GM18505 (cell line): ENCODE data around the gene ZNF33B.
"Not testable (repeated sequence)": the region's sequence is repeated elsewhere in the genome, so short reads cannot be mapped to it uniquely, and the experiment has no call there.

ENCODE experiments used
- ATAC-seq: cut with Tn5 transposase; IDR thresholded peaks from one replicate; pipeline ENCODE4 v1.9.1; 2021; ENCODE audit not compliant: unreplicated experiment
- POLR2A ChIP-seq: IDR thresholded peaks from 4 replicates; pipeline ENCODE4 v1.6.1; 2011; ENCODE audit warnings: borderline replicate concordance; ENCODE audit not compliant: insufficient read depth, insufficient read length; ENCODE audit errors: extremely low read depth

Gene ZNF33B

DNA sequence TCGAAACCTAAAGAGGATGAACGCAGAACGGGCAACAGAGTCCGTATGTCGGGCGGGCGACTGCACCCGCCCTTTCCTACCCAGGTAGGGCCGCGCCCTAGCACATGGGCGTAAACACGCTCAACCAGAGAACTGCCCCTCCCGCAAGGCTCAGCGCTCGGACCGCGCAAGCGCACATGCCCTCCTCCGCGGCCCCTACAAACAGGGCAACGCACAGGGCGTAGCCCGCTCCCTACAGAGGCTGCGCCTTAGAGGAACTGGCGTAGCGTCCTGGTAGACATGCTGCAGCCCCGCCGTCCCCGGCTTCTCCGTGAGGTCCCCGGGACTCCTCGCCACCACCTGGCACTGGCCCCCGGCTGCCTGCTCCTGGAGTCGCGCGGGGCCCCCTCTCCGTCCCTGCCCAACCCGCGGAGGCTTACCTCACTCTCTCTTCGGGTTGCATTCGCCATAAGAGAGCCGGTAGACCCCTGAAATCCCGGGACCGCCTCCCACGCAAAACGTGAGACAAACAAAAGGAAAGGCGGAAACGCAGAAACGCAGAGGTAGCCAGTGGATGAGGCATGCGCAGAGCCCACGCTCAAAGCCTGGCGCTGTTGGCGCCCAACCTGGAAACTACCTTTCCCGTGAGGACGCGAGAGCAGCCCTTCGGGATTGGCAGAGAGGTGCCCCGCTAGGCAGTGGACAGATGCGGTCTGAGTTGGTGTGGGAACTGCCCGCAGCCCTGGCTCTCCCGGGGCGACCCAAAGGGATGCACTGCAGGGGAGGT lies at the start of gene ZNF33B:
Gene ZNF33B (minus strand): TSS at position 516 of the 766 bp plus-strand sequence. CDS start 1,642 bp downstream, outside the sequence.
- peak; percentile 94 for ATAC-seq
- peak; percentile 93 for TF ChIP-seq POLR2A

DNA sequence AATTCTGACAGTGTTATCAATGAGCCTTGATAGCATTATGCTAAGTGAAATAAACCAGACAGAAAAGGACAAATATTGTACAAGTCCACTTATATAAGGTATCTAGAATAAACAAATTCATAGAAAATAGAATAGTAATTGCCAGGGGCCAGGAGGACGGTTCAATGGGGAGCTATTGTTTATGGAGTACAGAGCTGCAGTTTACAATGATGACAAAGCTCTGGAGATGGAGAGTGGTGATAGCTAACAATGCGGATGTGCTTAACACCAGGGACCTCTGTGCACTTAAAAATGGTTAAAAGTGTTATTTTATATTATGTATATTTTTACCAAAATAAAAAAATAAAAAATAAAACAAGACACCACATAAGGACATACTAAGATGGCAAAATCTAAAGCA lies 46.1 kb upstream of the ZNF33B start:
- no peak for TF ChIP-seq POLR2A
- no peak for ATAC-seq

DNA sequence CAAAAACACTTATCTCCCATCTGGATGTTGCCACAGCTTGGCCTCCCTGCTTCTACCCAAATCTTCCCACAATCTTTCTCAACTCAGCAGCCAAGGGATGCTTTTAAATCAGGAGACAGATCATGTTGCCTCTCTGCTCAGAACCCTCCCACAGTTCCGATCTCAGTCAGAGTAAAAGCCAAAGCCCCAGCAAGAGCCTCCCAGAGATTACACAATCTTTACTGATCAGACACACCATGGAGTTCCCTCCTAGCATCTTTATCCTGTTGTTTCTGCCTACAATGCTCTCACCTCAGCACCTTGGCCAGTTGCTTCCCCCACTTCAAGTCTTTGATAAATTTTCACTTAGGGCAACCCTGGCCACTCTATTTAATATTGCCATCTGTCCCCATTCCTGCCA lies 41.9 kb upstream of the ZNF33B start:
- TF ChIP-seq POLR2A, result no peak
- no peak for ATAC-seq

DNA sequence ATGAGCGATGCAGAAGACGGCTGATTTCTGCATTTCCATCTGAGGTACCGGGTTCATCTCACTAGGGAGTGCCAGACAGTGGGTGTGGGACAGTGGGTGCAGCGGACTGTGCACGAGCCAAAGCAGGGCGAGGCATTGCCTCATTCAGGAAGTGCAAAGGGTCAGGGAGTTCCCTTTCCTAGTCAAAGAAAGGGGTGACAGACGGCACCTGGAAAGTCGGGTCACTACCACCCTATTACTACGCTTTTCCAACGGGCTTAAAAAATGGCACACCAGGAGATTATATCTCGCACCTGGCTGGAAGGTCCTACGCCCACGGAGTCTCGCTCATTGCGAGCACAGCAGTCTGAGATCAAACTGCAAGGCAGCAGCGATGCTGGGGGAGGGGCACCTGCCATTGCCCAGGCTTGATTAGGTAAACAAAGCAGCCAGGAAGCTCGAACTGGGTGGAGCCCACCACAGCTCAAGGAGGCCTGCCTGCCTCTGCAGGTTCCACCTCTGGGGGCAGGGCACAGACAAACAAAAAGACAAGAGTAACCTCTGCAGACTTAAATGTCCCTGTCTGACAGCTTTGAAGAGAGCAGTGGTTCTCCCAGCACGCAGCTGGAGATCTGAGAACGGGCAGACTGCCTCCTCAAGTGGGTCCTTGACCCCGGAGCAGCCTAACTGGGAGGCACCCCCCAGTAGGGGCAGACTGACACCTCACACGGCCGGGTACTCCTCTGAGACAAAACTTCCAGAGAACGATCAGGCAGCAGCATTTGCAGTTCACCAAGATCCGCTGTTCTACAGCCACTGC lies 27.0 kb upstream of the ZNF33B start:
- not testable (repeated sequence) for ATAC-seq

DNA sequence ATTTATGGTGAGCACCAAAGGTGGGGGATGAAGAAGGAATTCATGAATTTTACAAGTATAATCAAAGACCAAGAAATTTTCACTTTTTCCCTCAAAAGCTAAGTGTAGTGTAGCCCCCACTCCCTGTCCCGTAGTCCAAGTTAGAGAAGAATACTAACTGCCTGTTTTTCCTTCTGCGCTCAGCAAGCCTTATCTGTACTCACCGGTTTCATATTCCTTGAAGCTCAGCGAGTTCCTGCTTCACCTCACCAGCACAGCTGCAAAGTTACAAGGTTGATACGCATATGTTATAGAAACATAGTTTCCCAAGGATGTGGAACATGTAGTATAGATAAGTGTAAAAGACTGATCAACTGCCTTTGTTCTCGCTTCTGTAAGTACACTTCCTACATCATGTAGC lies 16.0 kb upstream of the ZNF33B start:
- TF ChIP-seq POLR2A, result no peak
- no peak for ATAC-seq

DNA sequence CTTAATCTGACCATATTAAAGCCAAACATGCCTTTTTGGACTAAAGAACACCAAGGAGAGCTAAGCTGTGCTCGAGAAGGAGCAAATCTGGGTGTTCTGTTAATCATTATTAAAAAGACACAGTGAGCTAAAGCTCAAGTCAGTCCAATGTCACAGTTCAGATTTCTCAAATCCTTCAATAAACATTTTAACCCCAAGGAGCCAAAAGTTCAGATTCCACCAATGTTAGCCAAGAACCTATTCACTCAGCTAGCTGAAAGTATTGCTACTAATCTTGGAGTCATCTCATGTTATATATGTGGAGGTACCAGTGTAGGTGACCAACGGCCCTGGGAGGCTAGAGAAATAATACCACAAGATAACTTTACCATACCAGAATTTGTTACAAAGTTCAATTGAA lies 14.5 kb upstream of the ZNF33B start:
- no peak for ATAC-seq
- no peak for TF ChIP-seq POLR2A

DNA sequence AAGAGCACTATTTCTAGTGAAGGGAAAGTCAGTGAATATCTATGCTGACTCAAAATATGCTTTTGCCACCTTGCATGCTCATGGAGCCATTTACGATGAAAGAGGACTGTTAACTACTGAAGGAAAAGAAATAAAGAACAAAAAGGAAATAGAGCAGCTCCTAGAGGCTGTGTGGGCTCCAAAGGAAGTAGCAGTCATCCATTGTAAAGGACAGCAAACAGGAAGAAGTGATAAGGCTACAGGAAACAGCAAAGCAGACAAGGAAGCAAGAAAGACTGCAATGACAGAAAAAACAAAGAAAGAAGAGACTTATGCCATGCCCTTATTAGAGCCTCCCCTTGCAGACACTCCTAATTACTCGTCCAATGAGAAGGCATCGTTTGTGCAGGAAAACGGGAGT lies 12.0 kb upstream of the ZNF33B start:
- no peak for ATAC-seq
- no peak for TF ChIP-seq POLR2A

DNA sequence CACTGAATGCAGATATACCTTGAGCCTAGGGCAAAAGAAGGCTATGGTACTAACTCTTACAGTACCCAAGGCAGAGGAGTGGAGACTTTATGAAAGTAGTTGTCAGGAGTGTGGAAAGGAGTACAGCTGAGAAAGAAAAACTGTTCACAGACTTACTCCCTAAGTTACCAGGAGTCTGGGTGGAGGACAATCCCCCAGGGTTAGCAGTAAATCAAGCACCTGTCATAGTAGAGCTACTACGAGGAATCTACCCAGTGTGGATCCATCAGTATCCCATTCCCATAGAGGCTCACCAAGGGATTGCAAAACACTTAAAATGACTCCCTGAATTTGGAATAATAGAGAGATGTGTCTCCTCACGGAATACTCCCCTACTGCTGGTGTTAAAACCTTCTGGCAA lies 10.1 kb upstream of the ZNF33B start:
- TF ChIP-seq POLR2A, result no peak
- no peak for ATAC-seq

DNA sequence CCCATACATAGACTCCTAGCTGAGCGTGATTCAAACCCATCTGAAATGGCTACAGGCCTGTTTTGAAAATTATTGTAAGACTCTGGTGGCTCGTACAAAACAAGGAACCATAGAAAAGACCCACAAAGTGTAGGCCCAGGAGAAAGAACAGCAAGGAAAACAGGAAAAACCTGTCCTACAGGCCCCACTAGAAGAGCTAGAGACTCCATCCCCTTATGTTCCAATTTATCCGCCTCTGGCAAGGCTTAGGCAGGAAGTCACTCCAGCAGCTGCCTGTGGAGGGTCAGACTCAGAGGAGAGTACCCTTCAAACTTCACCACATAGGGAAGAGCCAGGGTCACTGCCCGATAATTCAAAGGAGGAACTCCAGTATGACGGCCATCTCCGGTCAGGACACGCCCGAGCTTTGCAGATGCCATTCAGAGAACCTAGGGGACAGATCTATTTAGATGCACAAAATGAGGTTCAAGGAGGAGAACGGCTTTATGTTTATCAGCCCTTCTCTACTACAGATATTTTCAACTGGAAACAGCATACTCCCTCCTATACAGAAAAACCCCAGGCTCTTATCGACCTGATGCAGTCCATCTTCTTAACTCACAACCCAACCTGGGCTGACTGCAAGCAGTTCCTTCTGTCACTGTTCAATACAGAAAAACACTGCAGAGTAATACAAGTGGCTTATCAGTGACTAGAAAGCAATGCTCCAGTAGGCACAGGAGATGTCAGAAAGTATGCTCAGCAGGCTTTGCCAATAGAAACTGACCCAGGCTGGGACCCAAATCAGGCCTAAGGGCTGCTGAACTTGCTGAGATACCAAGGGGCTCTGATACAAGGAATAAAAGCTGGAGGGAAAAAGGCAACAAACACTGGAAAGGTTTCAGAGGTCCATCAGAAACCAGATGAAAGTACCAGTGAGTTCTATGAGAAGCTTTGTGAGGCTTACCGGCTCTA lies 8.6 kb upstream of the ZNF33B start:
- ATAC-seq, result no peak
- TF ChIP-seq POLR2A, result no peak

DNA sequence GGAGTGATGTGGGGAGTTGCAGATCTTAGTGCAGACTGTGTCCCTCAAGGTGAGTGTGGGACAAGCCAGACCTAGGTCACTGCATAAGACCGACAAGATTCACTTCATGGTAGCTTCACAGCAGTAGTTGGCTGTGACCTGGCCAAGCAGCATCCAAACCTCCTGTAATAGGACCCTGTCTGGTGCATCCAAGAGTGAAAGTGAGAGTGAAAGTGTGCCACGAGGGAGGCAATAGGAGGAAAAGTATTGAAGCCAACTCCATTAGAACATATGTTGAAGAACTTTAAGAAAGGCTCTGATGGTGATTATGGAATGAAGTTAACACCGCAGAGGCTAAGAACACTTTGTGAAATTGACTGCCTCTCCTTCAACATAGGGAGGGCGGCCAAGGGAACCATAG lies 7.8 kb upstream of the ZNF33B start:
- TF ChIP-seq POLR2A, result no peak
- no peak for ATAC-seq

DNA sequence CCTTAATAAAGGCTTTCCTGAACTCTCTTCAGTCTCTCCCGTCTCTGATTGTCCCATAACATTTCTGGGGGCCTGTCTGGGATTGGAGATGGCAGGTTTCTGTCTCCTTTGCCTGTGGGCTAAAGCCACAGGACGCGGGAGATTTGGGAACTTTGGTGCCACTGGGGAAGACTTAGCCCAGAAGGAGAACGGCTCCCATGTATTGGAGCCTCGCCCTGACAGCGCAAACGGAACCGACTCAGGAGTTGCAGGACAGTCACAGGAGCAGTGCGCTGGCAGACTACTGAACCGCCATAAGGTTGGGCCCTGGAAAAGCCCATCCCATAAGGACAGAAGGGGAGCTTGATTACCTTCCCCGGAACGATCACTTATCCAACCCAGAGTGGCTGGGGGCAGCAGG lies 7.1 kb upstream of the ZNF33B start:
- TF ChIP-seq POLR2A, result no peak
- ATAC-seq, result no peak

DNA sequence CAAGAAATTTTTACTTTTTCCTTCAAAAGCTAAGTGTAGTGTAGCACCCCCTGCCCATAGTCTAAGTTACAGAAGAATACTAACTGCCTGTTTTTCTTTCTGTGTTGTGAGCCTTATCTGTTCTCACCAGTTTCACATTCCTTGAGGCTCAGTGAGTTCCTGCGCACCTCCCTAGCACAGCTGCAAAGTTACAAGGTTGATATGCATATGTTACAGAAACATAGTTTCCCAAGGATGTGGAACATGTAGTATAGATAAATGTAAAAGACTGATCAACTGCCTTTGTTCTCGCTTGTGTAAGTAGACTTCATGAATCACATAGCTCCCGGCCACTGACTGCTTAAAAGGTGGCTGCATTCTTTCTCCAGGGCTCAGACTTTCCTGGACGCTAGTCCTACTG lies 6.7 kb upstream of the ZNF33B start:
- ATAC-seq, result no peak
- TF ChIP-seq POLR2A, result no peak

DNA sequence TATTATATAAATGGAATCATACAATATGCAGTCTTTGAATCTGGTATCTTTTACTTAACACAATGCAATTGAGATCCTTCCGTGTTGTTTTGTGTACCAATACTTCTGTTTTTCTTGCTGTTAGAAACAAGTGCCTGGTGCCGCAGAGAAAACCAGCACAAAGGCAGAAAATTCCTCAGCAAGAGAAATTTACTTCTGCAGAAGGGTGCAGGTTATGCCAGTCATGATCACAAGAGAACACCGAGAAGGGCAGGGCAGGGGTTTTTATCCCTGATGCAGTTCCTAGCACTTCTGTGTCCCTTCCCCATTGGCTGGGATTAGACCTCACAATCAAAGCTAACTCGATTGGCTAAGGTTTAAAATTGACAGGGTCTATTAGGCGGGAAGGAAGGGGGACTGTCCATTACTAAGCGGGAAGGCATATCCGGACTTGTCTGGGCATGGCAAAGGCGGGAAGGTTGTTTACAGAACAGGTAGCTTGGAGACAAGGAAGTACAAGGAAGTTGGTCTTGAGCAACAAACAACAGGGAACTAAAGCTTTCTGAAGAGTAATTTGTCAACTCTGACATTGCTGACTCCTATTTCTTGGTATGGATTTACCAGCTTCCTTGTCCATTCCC lies 2.4 kb upstream of the ZNF33B start:
- TF ChIP-seq POLR2A, result no peak
- ATAC-seq, result no peak

DNA sequence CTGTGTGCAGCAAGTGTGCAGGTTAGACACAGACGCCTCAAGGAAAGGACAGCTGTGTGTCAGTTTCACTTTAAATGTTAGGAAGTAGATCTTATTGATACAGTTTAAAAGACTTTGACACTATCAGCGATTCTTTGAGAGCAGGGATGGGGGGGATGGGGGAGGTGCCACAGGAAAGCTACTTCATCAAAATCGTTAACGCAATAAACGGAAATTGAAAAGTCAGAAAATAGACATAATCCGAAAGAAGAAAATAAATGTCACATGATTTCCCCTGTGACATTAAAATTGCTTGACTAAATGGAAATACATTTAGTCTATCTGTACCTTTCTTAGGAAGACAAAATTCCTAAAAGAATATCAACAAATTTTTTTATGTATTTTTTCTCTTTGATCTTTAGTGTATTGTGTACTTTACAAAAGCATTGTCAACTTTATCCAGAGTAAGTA lies 476 bp upstream of the ZNF33B start:
- ATAC-seq, result no peak
- no peak for TF ChIP-seq POLR2A

DNA sequence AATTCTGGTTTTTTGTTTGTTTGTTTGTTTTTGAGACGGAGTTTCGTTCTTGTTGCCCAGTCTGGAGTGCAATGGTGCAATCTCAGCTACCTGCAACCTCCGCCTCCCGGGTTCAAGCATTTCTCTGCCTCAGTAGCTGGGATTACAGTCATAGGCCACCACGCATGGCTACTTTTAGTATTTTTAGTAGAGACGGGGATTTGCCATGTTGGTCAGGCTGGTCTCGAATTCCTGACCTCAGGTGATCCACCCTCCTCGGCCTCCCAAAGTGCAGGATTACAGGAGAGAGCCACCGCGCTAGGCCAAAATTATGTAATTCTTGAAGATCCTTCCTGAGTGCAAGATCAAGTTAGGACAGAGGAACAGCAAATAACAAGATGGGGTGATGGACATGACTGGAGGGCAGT lies 719 bp downstream of the ZNF33B start:
- TF ChIP-seq POLR2A, result no peak
- ATAC-seq, result no peak
